ENCODE data around the gene WNT9B.

The WNT9B gene

GRCh38 chr17:46890638-46891037 is 39.3 kb downstream of the WNT9B start:
- TF ChIP-seq GATA2 (IDR thresholded peaks at IDR 0.05; ENCODE audit: low read depth, low read length) (no peak), GATA3 (IDR thresholded peaks at IDR 0.05; ENCODE audit: low read depth, low read length) (no peak)

DNA sequence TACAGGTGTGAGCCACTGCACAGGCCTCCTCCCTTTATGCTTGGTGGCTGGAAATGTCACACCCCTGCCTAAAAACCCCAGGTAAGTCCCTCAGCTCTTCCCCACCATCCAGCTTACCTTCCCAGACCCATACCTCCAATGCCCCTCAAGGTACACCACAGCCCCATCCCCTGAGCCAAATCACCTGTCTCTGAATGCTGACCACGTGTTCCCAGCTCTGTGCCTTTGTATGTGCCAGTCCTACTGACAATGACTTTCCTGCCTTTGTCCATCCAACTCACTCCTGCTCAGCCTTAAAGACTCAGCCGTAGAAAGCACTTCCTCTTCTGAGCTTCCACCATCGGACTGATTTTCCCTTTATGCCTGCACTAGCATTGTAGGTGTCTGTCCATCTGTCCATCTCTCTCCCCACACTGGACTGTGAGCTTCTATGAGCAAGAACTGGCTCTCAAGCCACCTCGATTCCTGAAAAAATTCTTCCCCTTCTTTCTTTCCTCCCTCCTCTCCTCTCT is 40.9 kb downstream of the WNT9B start:
- TF ChIP-seq GATA3 (IDR thresholded peaks at IDR 0.05; ENCODE audit: low read depth, low read length): no peak
- no peak for TF ChIP-seq GATA2 (IDR thresholded peaks at IDR 0.05; ENCODE audit: low read depth, low read length)

DNA sequence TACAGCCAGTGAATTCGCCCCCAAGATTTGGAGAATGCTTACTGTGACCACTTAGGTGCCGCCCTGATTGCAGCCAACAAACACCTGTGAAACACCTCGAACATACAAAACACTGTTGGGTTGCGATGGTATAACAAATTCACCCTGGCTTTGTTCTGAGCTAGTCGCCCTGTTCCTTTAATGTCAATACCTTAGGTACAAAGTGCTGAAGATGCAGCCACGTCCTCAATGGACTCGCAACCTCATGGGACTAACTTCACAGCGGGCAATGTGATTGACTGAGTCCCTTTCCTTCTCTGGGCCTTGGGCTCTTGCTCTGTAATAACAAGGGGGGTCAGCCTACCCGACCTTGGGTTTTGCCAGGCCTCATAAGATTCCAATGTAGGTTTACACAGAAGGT is 42.6 kb downstream of the WNT9B start:
- no peak for TF ChIP-seq GATA2 (IDR thresholded peaks at IDR 0.05; ENCODE audit: low read depth, low read length)

- TF ChIP-seq GATA2 (IDR thresholded peaks at IDR 0.05; ENCODE audit: low read depth, low read length) (no peak), GATA3 (IDR thresholded peaks at IDR 0.05; ENCODE audit: low read depth, low read length) (no peak)
Measured at GRCh38 chr17:46894476-46895151, 43.2 kb downstream of the WNT9B start.

- TF ChIP-seq GATA2 (IDR thresholded peaks at IDR 0.05; ENCODE audit: low read depth, low read length) (no peak), GATA3 (IDR thresholded peaks at IDR 0.05; ENCODE audit: low read depth, low read length) (no peak)
Measured at GRCh38 chr17:46895171-46895570, 43.8 kb downstream of the WNT9B start.

GRCh38 chr17:46896991-46897390 is 45.6 kb downstream of the WNT9B start:
- TF ChIP-seq GATA3 (IDR thresholded peaks at IDR 0.05; ENCODE audit: low read depth, low read length) (no peak), GATA2 (IDR thresholded peaks at IDR 0.05; ENCODE audit: low read depth, low read length) (no peak)

GRCh38 chr17:46898364-46898763 is 47.0 kb downstream of the WNT9B start:
- TF ChIP-seq GATA2 (IDR thresholded peaks at IDR 0.05; ENCODE audit: low read depth, low read length) (no peak), GATA3 (IDR thresholded peaks at IDR 0.05; ENCODE audit: low read depth, low read length) (no peak)

- TF ChIP-seq GATA3 (IDR thresholded peaks at IDR 0.05; ENCODE audit: low read depth, low read length) (no peak), GATA2 (IDR thresholded peaks at IDR 0.05; ENCODE audit: low read depth, low read length) (no peak)
Measured at GRCh38 chr17:46898860-46899259, 47.5 kb downstream of the WNT9B start.

GRCh38 chr17:46901291-46901690 is 49.9 kb downstream of the WNT9B start:
- TF ChIP-seq GATA2 (IDR thresholded peaks at IDR 0.05; ENCODE audit: low read depth, low read length): no peak
- TF ChIP-seq GATA3 (IDR thresholded peaks at IDR 0.05; ENCODE audit: low read depth, low read length): no peak

- no peak for TF ChIP-seq GATA2 (IDR thresholded peaks at IDR 0.05; ENCODE audit: low read depth, low read length)
- no peak for TF ChIP-seq GATA3 (IDR thresholded peaks at IDR 0.05; ENCODE audit: low read depth, low read length)
Measured at GRCh38 chr17:46903762-46904672, 52.6 kb downstream of the WNT9B start.

DNA sequence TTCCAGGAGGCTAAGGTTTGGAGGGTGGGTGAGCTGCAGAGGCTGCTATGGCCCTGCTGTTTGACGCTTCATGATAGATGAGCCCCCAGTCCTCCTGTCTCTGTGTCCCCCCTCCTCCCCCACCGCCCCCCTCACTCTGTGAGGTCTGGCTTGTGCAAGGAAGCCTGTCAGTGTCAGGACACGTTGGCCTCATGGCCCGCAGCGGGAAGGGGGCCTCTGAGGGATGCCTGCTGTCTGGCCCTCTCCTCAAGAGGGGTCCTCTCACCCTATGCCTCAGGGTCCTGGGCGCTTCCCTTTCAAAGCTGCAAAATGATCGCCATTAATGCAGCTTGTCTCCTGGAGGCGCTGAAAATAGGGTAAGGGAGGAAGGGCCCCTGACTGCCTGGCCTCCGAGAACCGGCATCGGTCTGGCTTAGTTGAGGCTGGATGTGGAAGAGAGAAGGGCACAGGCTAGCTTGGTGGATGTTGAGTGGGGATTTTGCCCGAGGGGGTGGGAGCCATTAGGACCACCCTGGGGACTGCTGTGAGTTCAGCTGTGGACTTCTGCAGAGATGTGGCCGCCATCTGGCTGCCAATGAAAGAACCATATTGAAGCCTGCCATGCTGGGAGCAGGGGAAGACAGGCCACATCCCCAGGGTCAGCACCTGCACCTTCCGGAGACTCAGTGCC is 56.8 kb downstream of the WNT9B start:
- TF ChIP-seq GATA3 (IDR thresholded peaks at IDR 0.05; ENCODE audit: low read depth, low read length): no peak
- no peak for TF ChIP-seq GATA2 (IDR thresholded peaks at IDR 0.05; ENCODE audit: low read depth, low read length)

DNA sequence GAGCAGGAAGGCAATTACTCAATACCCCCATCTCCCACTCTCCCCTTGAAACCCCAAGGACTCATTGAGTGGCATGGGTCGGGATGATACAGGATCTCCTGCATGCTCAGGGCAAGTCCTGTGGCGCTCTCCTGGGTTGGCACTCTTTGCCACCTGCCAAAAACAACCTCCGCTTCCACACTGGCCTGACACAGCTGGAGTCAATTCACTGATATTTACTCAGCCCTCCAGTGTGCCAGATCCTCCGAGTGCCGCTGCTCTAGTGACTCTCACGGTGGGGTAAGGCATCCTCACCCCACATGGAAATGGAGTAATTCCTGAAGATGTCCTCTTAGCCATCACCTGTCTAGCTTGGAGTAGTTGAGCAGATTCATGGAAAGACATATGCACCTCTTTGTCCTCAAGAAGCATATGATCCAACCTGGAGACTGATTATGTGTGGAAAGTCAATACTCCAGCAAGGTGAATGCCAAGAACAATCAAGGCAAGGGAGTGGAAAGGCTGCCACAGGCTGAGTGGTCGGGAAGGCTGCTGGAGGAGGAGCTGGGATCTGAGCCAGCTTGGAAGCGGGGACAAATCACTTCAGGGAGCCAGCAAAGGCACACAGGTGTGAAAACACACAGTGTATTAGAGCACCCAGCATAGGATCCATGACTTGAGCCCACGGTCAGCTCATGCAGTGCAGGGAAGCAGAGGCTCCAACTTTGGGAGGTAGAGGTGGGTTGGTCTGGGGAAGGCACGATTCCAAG is 59.0 kb downstream of the WNT9B start:
- TF ChIP-seq GATA3 (IDR thresholded peaks at IDR 0.05; ENCODE audit: low read depth, low read length) (no peak), GATA2 (IDR thresholded peaks at IDR 0.05; ENCODE audit: low read depth, low read length) (no peak)

- TF ChIP-seq GATA3 (IDR thresholded peaks at IDR 0.05; ENCODE audit: low read depth, low read length) (no peak), GATA2 (IDR thresholded peaks at IDR 0.05; ENCODE audit: low read depth, low read length) (no peak)
Measured at GRCh38 chr17:46911311-46911710, 59.9 kb downstream of the WNT9B start.

DNA sequence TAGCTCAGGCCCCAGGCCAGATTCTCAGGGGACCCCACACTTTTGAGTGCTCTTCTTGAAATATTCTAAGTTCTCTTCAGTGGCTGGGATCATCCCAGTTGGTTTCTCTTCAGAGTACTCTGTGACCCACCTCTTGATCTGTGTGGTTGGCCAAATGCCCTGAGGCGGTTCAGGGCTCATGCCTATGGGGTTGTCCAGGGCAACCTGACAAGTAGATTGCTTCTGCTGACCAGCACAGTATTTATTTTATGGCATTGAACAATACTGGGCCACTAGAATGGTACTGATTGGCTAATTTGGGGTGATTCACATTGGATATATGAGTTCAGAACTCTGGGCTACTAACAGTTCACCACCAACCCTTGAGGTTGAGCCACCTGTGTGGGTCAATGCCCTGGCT is 64.2 kb downstream of the WNT9B start:
- TF ChIP-seq GATA2 (IDR thresholded peaks at IDR 0.05; ENCODE audit: low read depth, low read length): no peak
- no peak for TF ChIP-seq GATA3 (IDR thresholded peaks at IDR 0.05; ENCODE audit: low read depth, low read length)

Data from SH-SY5Y (cell line).